Kidney tubule cell (primary cell): ENCODE data around the gene TNS3.

Experiments
- DNase-seq: peaks from one replicate; pipeline ENCODE4 v3.0.0-alpha.2; 2018; ENCODE audit warnings: low spot score

Gene TNS3

DNA sequence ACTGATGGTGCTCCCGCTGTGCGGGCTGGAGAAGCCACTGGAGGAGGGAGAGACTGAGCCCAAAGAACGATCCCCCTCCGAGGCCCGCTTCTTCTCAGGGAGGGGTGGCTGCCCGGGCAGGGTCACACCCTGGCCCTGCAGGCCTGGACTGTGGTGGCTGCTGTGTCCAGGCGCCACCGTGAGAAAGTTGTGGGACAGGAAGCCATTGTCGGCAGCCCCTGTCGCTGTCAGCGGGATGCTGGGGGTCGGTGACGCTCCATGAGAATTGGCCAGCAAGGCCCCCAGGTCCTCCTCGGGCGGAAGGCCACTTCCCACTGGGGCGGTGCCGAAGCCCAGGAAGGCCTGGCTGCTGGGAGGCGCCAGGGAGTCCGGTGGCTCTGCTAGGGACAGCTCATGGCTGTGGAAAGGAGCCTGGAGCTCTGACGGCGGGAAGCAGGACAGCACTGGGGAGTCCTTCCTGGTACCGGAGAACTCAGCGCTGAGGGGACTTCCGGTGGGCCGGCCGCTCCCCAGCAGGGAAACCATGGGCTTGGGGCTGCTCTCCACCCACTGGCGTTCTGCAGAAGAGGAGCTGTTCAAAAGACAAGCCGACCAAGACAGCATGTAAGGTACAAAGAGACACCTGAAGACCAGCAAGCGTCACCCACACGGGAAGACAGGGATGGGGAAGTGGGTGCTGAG is 278.8 kb downstream of the TNS3 start:
- no peak for DNase-seq

DNA sequence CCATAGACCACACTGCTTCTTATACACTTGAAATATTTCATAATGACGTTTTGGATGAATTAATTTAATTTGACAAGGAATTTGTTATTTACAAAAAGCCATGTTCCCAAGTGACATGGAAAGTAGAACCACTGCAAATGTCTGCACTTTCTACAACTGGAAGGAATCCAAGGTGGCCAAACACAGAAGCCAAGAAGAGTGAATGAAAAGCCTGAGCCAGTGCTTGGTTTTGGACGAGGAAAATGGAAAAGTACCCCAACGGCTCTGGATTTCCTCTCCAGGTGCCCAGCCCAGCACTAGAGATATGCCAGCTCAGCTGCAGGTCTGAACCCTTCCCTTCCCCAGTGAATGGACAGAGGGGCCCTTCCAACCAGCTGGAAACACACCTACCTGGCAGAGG is 279.4 kb downstream of the TNS3 start:
- no peak for DNase-seq

GRCh38 chr7:47301657-47302295 is 280.1 kb downstream of the TNS3 start:
- no peak for DNase-seq

DNA sequence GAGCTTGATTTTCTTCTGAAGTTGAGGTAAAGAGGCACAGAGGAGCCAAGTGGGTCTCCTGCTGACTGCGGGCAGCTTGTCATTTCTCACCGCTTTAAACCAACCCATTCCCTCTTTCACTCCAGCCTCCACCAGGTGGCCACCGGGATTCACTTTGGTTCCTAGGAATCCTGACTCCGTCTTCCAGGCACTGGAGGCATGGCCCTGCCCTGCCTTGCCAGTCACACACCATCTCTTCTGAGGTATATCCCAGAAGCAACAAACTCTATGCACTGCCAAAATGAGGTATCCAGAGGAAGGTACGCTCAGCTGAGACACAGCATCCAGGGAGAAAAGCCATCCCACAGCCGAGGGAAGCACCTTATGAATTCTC is 280.8 kb downstream of the TNS3 start:
- DNase-seq, result no peak

- no peak for DNase-seq
Measured at GRCh38 chr7:47300472-47301104, 281.3 kb downstream of the TNS3 start.

GRCh38 chr7:47299496-47299895 is 282.4 kb downstream of the TNS3 start:
- no peak for DNase-seq

- DNase-seq, result no peak
Measured at GRCh38 chr7:47298636-47299035, 283.3 kb downstream of the TNS3 start.

DNA sequence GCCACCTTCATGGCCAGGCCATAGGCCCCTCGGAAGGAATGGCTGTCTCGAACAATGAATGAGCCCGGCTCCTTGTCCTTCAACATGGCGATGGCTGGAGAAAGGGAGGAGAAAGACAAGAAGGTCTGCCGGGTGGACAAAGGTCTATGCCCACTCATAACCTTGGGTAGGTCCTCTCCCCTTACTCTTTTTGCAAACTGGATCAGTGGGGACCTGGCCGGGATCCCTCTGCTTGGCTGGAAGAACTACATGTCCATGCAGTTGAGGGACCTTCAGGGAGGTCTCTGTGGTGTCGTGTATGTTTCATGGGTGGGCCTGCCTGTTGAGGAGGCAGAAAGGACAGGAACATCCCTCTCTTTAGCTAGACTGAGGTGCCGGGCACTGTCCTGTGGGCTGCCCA is 284.8 kb downstream of the TNS3 start:
- DNase-seq, result no peak

DNA sequence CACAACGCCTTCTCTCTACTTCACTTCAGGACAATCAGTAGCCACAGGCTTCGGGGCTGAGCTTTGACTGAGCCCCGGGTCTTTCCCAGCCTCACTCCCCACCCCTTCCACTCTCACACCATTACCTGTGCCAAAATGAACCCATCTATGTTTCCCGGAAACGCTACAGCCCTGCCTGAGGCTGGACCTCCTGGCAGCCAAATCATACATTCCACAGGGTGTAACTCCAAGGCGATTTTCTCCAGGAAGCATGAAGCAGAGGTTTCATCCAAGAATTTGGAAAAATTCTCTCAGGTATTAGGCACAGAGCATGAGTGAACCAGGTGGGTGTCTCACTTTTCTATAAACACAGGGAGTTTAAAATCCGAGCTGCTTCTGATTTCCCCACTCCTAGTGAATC is 286.3 kb downstream of the TNS3 start:
- DNase-seq, result peak; percentile 50

DNA sequence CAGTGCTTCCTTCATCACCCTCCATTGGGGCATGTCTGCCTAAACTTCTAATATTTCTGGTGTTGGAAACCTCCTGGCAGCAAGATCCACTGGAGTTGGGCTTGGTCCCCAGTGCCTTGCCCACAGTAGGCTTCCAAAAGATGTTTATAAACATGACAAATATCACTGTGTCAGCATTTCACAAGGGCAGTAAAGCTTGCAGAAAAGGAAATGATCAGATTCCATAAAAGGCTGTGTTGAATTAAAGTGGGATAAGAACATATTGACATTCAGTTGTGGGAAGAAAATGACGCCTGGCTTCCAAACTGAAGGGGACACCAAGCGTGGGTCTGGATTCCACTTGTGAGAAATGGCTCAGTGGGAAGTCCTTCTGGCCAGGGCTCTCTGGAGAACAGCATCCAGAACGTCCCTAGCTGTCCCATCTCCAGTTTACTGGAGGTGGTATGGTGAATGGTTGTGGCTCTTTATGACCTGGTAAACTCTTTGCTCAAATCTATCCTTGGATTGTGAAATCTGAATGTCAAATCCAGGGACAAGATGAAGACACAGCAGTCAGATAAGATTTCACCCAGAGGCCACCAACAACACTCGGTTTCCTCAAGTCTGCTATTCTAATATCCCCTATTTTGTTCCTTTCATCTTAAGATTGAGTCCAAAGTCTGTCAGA is 287.2 kb downstream of the TNS3 start:
- DNase-seq, result no peak

DNA sequence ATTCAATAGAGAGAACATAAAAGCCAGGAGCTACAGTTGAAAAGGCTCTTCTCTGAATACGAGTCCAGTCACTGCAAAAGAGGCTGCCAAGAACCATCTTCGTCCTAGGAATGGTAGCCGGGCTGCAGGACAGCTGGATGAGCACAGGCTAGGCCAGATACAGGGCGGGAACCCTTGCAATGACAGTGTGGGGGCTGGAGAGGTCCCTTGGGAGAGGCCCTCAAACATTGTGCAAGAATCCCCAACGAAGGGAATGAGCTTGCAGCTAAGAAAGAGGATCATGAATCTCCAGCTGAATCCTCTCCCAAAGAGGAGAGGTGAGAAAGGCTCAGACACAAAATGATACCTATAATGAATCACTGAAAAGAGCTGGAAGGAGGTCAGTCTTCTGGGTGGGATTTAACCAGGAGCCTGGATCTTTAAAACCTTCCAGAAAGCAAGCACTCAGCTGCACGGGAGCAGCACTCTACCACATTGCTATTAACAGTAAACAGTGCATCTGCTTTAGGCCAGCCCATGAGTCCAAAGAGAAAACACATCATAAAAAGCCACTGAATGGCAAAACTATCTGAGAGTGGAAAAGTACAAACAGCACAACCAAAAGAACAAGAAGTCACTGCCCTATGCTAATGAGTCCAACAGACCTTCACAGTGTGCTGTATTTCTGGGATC is 287.9 kb downstream of the TNS3 start:
- no peak for DNase-seq

DNA sequence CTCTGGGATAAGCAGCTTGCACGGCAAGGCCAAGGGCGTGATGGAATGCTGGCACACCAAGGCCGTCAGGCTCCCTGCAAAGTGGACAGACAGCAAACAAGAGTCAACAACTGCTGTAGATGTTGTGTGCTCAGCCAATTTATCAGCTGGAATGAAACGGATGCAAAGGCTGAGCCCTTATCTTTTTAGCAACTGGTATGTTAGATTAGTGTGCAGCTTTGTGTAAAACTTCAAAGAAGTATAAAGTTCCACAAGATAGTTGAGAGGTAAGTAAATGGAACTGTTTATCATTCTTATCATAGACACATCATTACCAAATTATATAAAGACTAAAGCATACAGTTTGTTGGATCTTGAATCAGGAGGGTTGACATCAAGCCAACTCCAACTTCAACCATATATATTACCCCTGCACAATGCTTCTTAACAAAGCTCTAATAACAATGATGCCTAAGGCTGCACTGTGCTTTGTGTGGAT is 289.0 kb downstream of the TNS3 start:
- no peak for DNase-seq

DNA sequence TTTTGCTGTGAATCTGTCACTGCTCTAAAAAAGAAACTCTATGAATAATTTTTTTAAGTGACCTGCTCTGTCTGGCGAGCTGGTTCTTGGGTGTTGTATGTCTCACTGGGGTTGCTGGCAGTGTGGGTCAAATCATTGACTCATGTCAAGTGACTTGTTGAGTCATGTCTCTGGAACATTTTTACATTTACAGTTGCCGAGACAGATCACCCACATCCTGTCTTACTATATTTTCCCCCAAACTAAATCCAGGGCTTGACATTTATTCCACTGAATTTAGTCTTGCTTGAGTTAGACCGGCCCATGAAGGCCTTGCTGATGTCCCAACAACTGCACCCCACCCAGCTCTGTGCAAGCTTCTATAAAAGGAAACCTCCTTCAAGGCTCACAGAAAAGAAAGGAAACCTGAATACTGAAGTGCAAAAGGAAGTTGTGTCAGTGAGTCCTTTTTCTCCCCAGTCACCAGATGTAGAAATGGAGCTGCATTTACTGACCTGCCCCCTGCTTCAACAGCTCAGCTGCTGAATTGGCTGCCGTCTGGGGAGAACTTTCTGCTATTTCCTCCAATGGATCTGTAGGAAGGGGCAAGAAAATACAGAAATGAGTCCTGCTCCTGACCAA is 290.3 kb downstream of the TNS3 start:
- peak; percentile 97 for DNase-seq

- peak; percentile 39 for DNase-seq
Measured at GRCh38 chr7:47290867-47291266, 291.0 kb downstream of the TNS3 start.

GRCh38 chr7:47290466-47290865 is 291.4 kb downstream of the TNS3 start:
- peak; percentile 36 for DNase-seq

DNA sequence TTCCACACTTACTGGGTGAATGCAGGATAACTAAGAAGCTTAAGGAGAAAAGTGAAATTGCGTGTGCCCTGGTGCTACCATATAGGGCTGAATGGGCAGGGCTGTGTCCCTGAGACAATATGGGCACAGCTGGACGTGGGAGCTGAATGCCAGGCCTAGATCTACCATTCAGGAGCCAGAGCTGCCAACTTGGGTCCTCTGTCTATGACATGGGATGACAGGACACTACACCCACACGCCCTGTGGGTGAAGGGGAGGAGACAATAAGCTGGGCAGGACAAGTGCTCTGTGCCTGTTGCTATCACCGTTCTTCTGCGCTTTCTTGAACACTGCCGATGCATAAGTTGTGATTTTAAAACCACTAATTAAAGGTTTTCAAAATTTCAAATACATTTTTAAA is 293.9 kb downstream of the TNS3 start:
- DNase-seq, result no peak

GRCh38 chr7:47285860-47286491 is 295.9 kb downstream of the TNS3 start:
- no peak for DNase-seq

DNA sequence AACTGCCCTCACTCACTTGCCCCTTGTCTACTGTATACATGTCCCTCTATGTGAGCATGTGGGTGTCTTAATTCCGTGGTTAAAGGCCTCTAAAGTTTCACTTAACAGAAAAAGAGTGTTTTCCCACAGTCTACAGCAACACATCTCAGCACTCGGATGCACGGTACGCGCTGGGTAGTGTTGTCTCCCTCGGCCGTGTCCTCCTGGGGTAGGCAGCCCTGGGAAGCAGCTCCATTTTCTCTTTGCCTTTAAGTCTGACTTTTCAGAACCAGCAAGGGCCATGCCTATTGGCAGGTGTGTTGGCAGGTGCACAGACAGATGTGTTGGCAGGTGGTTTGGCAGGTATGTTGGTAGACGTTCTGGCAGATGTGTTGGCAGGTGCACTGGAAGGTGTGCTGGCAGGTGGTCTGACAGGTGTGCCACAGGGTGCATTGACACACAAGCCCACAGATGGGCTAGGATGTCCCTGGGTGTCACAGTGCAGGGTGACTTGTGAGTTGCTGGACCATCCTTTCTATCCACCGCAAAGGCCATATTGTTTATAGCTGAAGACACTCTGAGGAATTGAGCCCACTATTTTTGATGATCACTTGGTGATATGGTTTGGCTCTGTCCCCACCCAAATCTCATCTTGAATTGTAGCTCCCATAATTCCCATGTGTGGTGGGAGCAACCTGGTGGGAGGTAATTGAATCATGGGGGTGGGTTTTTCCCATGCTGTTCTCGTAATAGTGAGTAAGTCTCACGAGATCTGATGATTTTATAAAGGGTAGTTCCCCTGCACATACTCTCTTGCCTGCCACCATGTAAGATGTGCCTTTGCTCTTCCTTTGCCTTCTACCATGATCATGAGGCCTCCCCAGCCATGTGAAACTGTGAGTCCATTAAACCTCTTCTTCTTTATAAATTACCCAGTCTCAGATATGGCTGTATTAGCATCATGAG is 296.9 kb downstream of the TNS3 start:
- no peak for DNase-seq

GRCh38 chr7:47283497-47284131 is 298.3 kb downstream of the TNS3 start:
- peak; percentile 97 for DNase-seq
